Amygdala (tissue), 56 donors: Measurements from ENCODE around the gene USP47.
A peak's percentile ranks its signal among the peaks of the same experiment; 100 is the strongest.
"Not testable (repeated sequence)": the region's sequence is repeated elsewhere in the genome, so short reads cannot be mapped to it uniquely, and the experiment has no call there.

Experiments
- DNase-seq, 56 donors: peaks; one replicate each; lab custom pipeline; 2025; lab: John Stamatoyannopoulos, UW

USP47 gene

GRCh38 chr11:11826260-11826659, 15.5 kb upstream of the USP47 start:
- no peak for DNase-seq

DNA sequence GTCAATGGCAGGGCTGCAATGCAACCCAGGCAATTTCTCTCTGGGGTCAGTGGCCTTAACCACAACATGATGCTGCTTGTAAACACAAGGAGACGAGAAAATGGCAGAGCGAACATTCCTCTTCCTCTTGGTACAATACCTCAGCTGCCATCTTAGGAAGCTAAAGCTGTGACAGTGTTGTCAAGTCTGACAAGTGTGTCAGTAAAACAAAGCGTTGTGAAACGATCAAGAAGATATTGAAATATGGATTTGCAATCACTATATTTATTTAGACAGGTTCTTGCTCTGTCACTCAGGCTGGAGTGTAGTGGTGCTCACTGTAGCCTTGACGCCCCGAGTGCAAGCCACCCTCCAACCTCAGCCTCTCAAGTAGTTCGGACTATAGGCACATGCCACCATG, 14.5 kb upstream of the USP47 start:
- DNase-seq, result no peak

- not testable (repeated sequence) for DNase-seq
Observed at GRCh38 chr11:11831406-11831805, 10.4 kb upstream of the USP47 start.

- no peak for DNase-seq
Observed at GRCh38 chr11:11836676-11837231, 5.0 kb upstream of the USP47 start.

GRCh38 chr11:11839718-11840117, 2.1 kb upstream of the USP47 start:
- no peak for DNase-seq

DNA sequence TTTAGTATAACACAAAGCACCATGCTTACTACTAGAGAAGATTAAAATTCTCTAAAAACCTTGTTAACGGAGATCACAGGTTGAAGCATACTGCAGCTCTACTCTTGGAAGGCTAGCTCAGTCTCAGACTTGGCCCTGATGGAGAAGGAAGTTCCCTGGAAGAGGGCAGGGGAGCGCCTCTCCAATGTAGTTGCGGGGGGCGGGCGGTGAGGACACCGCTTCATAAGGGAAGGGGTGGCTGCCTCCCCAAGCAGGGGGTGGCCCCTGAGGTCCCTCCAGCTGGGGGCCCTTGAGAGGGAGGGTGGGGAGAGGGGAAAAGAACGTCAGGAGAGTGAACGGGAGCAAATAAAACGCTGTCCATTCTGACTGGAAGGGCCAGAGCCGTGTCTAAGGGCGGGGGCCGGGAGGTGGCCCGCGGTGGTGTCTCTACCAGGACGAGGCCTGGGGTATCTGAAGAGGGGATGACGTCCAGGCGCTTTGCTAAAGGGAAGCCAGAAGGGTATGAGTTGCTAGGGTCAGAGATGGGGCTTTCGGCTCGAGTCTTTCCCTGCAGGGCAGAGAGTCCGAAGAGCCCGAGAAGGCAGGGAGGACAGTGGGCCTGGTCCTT, 553 bp upstream of the USP47 start:
- peak in 35 of 56 donors; percentile 7 to 87 (median 63) for DNase-seq

DNA sequence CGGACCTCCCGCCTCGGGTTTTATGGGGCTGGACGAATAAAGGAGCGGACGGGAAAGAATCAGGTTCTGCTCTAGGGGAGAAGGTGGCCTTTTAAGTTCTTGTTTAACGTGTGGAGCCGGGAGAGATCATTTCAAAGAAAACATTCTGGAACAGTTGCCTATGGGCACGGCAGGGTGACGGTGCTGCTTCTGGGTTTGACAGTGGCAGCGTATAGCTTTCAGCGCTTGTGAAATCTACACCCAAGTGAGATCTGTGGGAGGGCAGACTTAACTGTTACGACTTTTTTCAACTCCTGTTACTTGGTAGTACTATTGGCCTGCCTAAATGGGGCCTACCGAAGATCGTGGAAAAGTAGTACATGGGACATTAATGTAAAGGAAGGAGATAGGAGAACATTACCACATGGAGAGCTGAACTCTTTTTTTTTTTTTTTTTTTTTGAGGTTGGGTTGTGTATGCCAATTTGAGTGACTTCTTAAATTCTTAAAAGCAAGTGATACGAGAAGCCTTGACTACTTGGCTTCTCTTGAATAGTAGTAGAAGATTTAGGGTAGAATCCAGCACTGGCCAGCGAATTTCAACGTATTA, 743 bp downstream of the USP47 start:
- DNase-seq, result peak in 24 of 56 donors; percentile 13 to 75 (median 49)

DNA sequence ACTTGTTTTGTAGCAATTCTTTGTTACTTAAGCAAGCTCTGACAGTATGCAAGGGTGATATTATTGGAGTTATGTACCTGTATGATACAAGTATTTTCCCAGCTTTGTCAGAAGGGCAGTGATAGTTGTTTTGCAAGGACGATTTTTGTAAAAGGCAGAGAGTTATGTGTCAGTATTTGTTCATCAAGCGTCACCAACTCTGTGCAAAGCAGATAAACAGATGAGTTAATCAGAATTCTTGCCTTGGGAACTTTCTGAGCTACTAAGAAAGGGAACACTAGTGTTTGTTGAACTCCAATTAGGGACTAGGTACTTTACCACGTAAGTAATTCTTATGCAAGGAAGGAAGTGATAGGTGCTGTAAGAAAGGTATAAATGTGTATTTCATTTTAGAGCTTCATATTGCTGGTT, 1.4 kb downstream of the USP47 start:
- DNase-seq, result no peak

- no peak for DNase-seq
Observed at GRCh38 chr11:11843642-11844041, 1.9 kb downstream of the USP47 start.

DNA sequence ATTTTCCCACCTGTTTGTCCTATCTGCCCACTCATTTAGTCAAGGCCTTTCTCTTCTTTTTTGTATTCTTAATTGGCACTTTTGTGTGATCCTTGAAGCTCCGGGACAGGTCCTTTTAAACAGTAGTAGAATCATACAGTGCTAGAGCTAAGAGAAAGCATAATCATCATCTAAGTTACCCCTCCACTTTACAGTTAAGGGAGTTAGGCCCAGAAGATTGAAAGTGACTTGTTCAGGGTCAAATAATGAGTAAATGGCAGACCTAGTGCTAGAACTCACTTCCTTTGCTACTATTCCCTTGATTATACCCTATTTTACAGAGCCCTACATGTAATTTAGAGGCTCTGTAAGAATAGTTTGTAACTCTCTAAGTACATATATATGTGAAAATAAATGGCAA, 2.5 kb downstream of the USP47 start:
- DNase-seq, result no peak

DNA sequence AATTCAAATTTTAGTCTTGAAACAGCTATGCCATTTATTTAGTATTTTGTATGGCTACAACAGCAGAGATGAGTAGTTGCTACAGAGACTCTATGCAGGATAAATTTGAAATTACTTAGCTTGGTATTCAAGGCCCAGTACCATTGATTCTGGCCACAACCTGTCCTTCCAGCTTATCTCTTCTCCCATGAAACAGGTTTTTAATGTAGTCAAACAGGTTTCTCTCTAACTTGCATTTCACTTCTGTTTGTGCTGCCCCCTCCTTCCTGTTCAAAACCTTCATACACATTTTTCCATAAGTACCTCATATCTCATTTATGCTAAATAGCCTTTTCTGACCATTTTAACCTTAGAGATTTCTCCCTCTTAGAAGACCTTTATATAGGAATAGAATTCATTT, 3.3 kb downstream of the USP47 start:
- DNase-seq, result no peak

GRCh38 chr11:11845551-11845950, 3.8 kb downstream of the USP47 start:
- no peak for DNase-seq

GRCh38 chr11:11847082-11847481, 5.3 kb downstream of the USP47 start:
- DNase-seq, result no peak

DNA sequence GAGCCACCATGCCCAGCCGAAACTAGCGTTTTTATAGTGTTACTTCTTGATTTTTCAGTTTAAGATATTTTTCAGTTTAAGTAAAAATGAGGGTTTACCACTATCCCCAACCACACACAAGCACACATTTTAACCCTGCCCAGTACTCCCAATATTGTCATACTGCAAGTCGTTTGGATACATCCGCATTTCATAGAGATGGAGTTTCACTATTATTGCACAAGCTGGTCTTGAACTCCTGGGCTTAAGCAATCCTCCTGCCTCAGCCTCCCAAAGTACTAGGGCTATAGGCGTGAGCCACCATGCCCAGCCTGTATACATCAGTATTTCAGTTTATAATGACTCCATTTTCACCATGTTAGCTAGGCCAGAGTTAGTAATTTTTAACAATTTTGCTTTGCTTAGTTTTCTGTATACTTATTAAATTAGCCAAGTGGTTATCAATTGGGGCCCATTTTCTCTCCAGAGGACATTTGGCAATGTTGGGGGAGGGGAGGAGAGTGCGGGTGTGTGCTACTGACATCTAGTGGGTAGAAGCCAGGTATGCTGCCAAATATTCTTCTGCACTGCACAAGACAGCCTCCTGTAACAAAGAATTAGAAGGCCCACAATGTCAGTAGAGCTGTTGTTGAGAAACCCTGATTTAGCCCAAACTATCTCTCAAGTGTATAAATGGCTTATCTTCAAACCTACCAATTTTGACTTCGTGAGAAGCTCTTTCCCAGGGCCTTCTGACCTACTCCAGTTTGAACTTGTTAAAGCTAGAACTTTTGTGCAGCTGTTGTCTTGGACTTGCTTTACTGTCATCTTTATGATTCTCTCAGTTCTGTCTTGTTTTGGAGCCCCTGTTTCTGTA, 7.3 kb downstream of the USP47 start:
- peak in 22 of 56 donors; percentile 1 to 48 (median 16) for DNase-seq

GRCh38 chr11:11850668-11851067, 8.9 kb downstream of the USP47 start:
- no peak for DNase-seq

DNA sequence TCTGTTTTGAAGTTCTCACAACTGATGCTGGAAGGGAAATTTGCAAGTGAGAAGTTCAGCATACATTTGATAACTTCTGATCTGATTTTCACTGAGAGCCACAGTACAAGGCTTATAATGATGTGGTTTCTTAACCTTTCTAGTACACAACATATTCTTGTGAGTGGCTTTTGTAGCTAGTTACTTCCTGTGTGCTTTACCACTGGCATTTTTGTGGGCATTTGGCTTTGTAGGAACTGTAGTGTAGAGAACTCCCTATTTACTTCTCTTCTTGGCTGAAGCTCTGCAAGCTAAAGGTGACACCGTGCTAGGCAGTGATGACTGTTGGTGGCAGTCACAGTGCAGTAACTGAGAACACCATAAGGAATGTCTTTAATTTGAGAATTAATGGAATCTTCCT, 14.9 kb downstream of the USP47 start:
- DNase-seq, result no peak

- DNase-seq, result peak in 2 of 56 donors; percentile 2 to 22
Observed at GRCh38 chr11:11857769-11858168, 16.0 kb downstream of the USP47 start.

DNA sequence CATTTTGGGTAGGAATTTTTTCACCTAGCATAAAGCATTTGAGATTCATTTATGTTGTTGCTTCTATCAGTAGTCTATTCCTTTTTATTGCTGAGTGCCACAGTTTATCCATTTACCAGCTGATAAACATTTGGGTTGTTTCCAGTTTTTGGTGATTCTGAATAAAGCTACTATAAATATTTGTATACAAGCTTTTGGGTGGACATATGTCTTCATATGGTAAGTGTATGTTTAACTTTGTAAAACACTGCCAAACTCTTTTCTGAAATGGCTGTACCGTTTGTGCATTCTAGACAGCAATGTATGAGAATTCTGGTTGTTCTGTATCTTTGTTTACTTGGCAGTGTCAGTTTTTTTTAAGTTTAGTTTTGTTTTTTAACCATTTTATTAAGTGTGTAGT, 16.9 kb downstream of the USP47 start:
- DNase-seq, result no peak

DNA sequence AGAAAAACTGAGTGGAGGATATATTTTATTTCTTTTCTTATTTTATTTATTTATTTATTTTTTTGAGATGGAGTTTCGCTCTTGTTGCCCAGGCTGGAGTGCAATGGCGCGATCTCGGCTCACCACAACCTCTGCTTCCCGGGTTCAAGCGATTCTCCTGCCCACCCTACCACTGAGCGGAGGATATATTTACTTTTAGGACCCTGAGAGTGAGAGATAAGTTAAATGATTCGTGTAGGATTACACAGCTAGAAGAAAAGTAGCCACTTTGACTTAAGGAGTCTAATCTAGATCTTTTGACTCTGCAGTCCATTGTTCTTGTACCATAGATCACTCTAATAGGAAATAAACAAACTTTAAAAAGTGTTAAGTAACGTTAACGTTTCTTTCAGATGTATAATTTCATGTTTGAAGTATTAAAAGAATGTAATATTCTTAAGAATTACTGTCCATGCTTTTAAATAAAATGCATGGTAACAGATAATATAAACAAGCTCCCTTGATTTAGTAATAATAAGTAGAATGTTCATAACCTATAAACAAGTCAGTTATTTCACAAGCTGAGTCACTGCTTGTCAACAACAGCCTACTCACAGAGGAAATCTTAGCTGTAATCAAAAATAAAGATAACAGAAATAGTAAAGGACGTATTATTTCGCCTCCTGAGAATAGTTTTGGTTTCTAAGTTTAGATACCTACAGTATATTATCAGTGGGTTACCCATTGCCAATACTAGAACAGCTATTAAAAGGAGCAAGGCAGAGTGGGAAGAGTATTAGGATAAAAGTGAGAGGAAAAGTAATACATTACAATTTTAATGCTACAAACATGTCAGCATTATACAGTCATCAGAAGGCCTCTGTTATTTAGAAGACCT, 18.6 kb downstream of the USP47 start:
- DNase-seq, result no peak

DNA sequence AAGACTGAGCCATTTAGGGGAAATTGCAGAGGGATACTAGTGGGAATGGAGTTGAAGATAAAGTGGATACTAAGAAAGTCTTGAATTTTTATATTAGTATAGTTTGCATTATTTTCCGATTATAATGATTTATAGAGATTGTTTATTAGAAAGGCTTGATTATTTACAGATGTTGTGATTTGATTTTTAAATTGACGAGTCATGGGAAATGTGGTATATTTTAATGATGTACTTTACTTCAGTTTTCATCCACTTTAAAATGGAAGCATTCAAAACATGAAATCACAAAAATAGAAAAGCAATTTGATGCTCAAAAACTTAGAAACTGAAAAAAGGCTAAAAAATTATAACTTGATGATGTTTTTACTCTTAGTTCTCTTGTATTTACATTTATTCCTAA, 21.2 kb downstream of the USP47 start:
- DNase-seq, result no peak
